ENCODE data around the gene TNS2. TPM values are rescaled to one million over a fixed set of nuclear protein-coding genes. Genes with fewer than 3 reads are reported as not detected.

Gene TNS2
- total RNA-seq, 1 donor from 2014 or later = 91.7 TPM

GRCh38 chr12:53039851-53040250, 10.0 kb upstream of the TNS2 start:
- H3K27ac Mint-ChIP-seq = no peak overlapping the region
- no peaks in the 10 kb centered on the region for H3K9me3 Mint-ChIP-seq
- H3K36me3 Mint-ChIP-seq = peaks cover 22% of the 10 kb centered on the region
- no peak for TF ChIP-seq CTCF (IDR thresholded peaks at IDR 0.05; ENCODE audit: unreplicated experiment)
- peaks cover 9% of the 10 kb centered on the region for H3K4me1 Mint-ChIP-seq
- no peaks in the 10 kb centered on the region for H3K27me3 Mint-ChIP-seq (ENCODE audit: low read depth)
- DNase-seq (ENCODE audit: low spot score in 2 of 2, unreplicated experiment in 2 of 2) = no peak
- H3K4me3 Mint-ChIP-seq = no peak overlapping the region

GRCh38 chr12:53042607-53043454, 7.0 kb upstream of the TNS2 start:
- no peak overlapping the region for H3K4me3 Mint-ChIP-seq
- peaks cover 13% of the 10 kb centered on the region for H3K36me3 Mint-ChIP-seq
- no peak for TF ChIP-seq CTCF (IDR thresholded peaks at IDR 0.05; ENCODE audit: unreplicated experiment)
- no peak for DNase-seq (ENCODE audit: low spot score in 2 of 2, unreplicated experiment in 2 of 2)
- H3K9me3 Mint-ChIP-seq = no peaks in the 10 kb centered on the region
- H3K27me3 Mint-ChIP-seq (ENCODE audit: low read depth) = no peaks in the 10 kb centered on the region
- peaks cover 31% of the 10 kb centered on the region for H3K4me1 Mint-ChIP-seq
- peak overlapping the region; percentile 13 for H3K27ac Mint-ChIP-seq

GRCh38 chr12:53044052-53044581, 5.7 kb upstream of the TNS2 start:
- no peak for TF ChIP-seq CTCF (IDR thresholded peaks at IDR 0.05; ENCODE audit: unreplicated experiment)
- peaks cover 6% of the 10 kb centered on the region for H3K36me3 Mint-ChIP-seq
- H3K9me3 Mint-ChIP-seq = no peaks in the 10 kb centered on the region
- peaks cover 44% of the 10 kb centered on the region for H3K4me1 Mint-ChIP-seq
- no peak for DNase-seq (ENCODE audit: low spot score in 2 of 2, unreplicated experiment in 2 of 2)
- H3K27me3 Mint-ChIP-seq (ENCODE audit: low read depth) = no peaks in the 10 kb centered on the region
- no peak overlapping the region for H3K4me3 Mint-ChIP-seq
- H3K27ac Mint-ChIP-seq = peak overlapping the region; percentile 32

GRCh38 chr12:53044896-53045695, 4.8 kb upstream of the TNS2 start:
- H3K9me3 Mint-ChIP-seq = no peaks in the 10 kb centered on the region
- H3K27ac Mint-ChIP-seq = peak overlapping the region; percentile 100
- peak overlapping the region; percentile 99 for H3K4me3 Mint-ChIP-seq
- TF ChIP-seq CTCF (IDR thresholded peaks at IDR 0.05; ENCODE audit: unreplicated experiment) = no peak
- no peak for DNase-seq (ENCODE audit: low spot score in 2 of 2, unreplicated experiment in 2 of 2)
- H3K27me3 Mint-ChIP-seq (ENCODE audit: low read depth) = no peaks in the 10 kb centered on the region
- H3K36me3 Mint-ChIP-seq = peaks cover under 1% of the 10 kb centered on the region
- peaks cover 53% of the 10 kb centered on the region for H3K4me1 Mint-ChIP-seq

- no peak for TF ChIP-seq CTCF (IDR thresholded peaks at IDR 0.05; ENCODE audit: unreplicated experiment)
- H3K36me3 Mint-ChIP-seq = no peaks in the 10 kb centered on the region
- H3K27ac Mint-ChIP-seq = peak overlapping the region; percentile 100
- H3K27me3 Mint-ChIP-seq (ENCODE audit: low read depth) = no peaks in the 10 kb centered on the region
- DNase-seq (ENCODE audit: low spot score in 2 of 2, unreplicated experiment in 2 of 2) = no peak
- H3K9me3 Mint-ChIP-seq = no peaks in the 10 kb centered on the region
- H3K4me3 Mint-ChIP-seq = peak overlapping the region; percentile 99
- H3K4me1 Mint-ChIP-seq = peaks cover 57% of the 10 kb centered on the region
Observed at GRCh38 chr12:53045696-53046045, 4.2 kb upstream of the TNS2 start.

Measured in mesothelial cell of epicardium (in vitro differentiated cells).